GM21360 (cell line): ENCODE measurements around the gene JMJD4.
"Not testable (repeated sequence)": the region's sequence is repeated elsewhere in the genome, so short reads cannot be mapped to it uniquely, and the experiment has no call there.

Experiments used
- ATAC-seq: cut with Tn5 transposase; IDR thresholded peaks from one replicate; pipeline ENCODE4 v1.9.1; 2021; ENCODE audit warnings: mild to moderate bottlenecking, moderate library complexity; ENCODE audit not compliant: unreplicated experiment

Gene JMJD4

DNA sequence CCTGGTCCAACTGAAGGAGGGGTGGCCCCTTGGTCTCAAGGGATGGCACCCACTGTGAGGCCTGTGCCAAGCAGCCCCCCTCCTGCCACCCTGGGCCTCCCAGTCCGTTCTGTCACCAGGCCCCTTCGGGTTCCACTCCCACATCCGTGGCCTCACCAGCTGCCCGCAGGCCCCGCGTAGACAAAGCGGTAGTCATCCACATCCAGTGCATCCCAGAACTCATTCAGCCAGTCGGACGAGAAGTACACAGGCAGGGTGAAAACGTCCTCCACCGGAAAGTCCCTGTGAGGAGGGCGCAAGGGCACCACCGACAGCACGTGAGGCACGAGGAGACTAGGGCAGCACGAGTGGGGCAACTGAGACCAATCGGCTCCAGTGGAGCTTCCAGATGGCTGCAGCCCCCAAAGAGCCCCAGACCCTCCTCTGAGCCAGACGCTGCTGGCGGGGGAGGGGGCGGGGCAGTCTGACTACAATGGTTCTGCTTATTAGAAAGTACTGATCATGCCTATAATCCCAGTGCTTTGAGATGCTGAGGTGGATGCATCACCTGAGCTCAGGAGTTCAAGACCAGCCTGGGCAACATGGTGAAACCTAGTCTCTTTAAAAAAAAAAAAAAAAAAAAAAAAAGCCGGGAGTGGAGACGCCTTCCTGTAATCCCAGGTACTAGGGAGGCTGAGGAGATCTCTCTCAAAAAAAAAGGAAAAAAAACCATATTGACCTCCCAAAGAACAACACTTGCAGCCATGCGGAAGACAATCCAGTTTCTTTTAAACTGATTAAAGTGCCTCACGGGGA is 1.2 kb downstream of the JMJD4 start:
- no peak for ATAC-seq

GRCh38 chr1:227733309-227733705 is 1.8 kb downstream of the JMJD4 start:
- no peak for ATAC-seq

GRCh38 chr1:227732586-227733308 is 2.4 kb downstream of the JMJD4 start:
- ATAC-seq = no peak

GRCh38 chr1:227731696-227732585 is 3.2 kb downstream of the JMJD4 start:
- ATAC-seq = no peak

- no peak for ATAC-seq
Measured at GRCh38 chr1:227731241-227731677, 3.8 kb downstream of the JMJD4 start.

- no peak for ATAC-seq
Measured at GRCh38 chr1:227730630-227731151, 4.4 kb downstream of the JMJD4 start.

- ATAC-seq = peak; percentile 25
Measured at GRCh38 chr1:227729881-227730629, 5.0 kb downstream of the JMJD4 start.

GRCh38 chr1:227729144-227729880 is 5.8 kb downstream of the JMJD4 start:
- no peak for ATAC-seq

GRCh38 chr1:227728892-227729143 is 6.3 kb downstream of the JMJD4 start:
- ATAC-seq = no peak

DNA sequence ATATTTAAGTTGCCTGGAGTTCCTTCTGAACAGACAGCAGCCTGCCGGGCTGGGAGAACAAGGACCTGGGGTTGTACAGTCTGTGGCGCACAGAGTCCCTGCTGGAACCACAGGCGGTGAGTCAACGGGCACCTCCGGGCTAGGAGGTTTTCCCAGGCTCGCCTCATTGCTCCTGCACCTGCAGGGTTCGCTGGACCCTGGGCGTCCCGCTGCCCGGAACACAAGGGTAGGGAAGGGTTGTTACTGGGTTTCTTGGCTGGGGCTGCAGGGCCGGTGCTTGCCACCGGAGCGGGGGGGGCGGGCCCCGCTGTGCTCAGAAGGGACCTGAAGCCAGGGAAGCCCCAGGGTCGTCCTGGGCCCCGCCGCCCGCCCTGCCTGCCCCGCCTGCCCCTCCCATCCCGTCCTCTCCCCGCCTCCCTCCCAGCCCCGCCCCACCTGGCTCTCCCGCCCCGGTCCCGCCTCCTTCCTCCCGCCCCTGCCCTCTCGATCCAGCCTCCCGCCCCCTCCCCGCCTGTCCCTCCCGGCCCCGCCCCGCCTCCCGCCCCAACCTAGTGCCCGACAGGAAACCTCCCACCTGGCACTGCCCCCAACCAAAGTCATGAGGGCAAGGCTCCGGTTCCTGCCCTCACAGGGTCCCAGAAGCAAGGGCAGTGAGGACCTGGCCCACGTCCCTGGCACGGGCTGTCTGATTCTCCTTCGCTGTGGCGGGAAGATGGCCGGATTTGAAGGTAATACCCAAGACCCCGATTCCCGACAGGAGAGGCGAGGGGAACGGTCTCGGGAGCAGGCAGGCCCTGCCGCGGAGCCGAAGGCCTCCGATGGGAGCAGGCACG is 6.8 kb downstream of the JMJD4 start:
- peak; percentile 36 for ATAC-seq

DNA sequence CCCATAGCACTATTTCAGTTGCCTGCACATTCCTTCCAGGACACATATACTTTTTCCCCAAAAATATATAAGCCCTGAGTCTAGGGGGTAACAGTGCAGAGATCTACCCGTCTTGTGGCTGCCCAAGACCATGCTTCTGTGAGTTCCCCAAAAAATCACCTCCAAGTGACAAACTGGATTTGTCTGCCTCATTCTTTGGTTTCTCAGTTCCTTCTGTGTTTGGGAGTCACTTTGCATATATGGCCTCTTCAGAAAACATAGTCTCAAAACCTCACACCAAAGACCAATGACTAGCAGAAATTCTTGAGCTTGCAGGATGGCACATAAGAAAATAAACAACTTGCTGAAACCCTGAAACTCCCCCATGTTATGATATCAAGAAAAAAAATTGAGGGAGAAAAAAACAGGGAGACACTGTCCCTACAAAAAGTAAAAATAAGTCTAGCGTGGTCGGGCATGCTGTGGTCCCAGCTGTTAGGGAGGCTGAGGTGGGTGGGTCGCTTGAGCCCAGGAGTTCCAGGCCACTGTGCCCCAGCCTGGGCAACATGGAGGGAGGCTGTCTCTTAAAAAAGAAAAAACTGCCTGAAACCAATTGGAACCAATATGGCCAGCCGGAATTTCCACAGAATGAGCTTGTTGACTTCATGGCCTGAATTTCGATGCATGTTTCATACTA is 8.0 kb downstream of the JMJD4 start:
- no peak for ATAC-seq

DNA sequence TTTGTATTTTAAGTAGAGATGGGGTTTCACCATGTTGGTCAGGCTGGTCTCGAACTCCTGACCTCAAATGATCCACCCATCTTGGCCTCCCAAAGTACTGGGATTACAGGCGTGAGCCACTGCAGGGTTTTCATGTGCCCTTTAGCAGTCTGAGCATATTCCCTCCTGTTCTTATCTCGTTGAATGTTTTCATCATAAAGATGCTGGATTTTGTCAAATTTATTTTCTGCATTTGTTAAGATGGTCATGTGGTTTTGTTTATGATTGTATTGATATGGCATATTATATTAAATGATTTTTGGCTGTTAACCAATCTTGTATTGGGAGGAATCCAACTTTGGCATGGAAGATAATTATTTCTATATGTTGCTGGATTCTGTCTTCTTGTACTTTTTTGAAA is 8.8 kb downstream of the JMJD4 start:
- no peak for ATAC-seq

GRCh38 chr1:227725046-227725445 is 10.1 kb downstream of the JMJD4 start:
- ATAC-seq = no peak

GRCh38 chr1:227723474-227723873 is 11.6 kb downstream of the JMJD4 start:
- ATAC-seq = no peak

- ATAC-seq = no peak
Measured at GRCh38 chr1:227718932-227719331, 16.2 kb downstream of the JMJD4 start.

DNA sequence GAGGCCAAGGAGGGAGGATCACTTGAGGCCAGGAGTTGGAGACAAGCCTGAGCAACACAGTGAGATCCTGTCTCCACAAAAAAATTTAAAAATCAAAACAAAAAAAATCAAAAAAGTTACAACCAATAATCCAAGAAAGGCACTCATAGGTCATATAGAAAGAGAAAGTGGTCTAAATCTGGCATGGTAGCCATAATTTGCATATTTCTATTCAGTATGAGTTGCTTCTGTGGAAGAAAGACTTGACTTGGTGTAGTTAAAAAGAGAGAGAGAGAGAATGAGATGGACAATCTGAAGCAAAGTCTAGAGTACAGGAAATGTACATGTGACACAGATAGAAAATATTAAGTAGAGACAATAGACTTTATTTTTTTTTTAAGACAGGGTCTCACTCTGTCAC is 22.5 kb downstream of the JMJD4 start:
- peak; percentile 81 for ATAC-seq

- not testable (repeated sequence) for ATAC-seq
Measured at GRCh38 chr1:227710474-227710873, 24.6 kb downstream of the JMJD4 start.

- no peak for ATAC-seq
Measured at GRCh38 chr1:227709451-227709850, 25.7 kb downstream of the JMJD4 start.
